Measurements from ENCODE around the gene SKI. TPM values are rescaled to one million over a fixed set of nuclear protein-coding genes. Genes with fewer than 3 reads are reported as not detected.

The SKI gene
- polyA plus RNA-seq, 3 donors = 0.20 to 6.6 (median 0.25) TPM

DNA sequence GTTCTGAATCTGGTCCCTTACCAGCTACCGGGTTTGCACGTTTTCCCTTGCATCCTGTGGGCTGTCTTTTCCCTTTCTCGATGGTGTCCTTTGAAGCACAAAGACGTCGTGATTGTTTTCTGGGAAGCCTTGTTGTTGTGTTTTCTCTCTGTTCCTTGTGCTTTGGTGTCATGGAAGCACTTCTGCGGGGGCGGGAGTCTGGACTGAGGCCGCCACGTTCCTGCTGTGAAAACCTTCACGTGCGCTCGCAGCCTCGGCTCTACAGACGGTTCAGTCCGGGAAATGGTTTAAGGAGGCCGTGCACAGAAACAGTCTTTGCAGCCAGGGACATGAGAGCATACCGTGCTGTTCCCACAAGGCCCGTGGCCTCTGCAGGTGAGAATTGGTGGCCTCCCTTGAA is 68.5 kb downstream of the SKI start:
- peaks cover 58% of the 10 kb centered on the region for H3K4me1 Mint-ChIP-seq
- Histone ChIP-seq H3K79me2 (ENCODE audit: insufficient read depth, low read length) (peaks cover 86% of the 10 kb centered on the region), H3K27ac (ENCODE audit: low read depth in 1 of 2, low read length in 2 of 2) (no peak overlapping the region), H3K36me3 (replicated peaks in 1 of 2; ENCODE audit: control insufficient read depth in 1 of 2, insufficient read depth in 2 of 2, low read length in 2 of 2) (no peaks in the 10 kb centered on the region), H4K20me1 (ENCODE audit: insufficient read depth, low read length) (peaks cover 100% of the 10 kb centered on the region), H3K27me3 (ENCODE audit: control insufficient read depth in 2 of 2, insufficient read depth in 2 of 2, low read length in 2 of 2) (peaks cover 0 to 58% of the 10 kb centered on the region in 2 donors), H3K9me3 (replicated peaks in 1 of 2; ENCODE audit: control insufficient read depth in 1 of 2, insufficient read depth in 1 of 2, low read length in 2 of 2) (no peaks in the 10 kb centered on the region), H3K4me3 (replicated peaks in 1 of 3; ENCODE audit: low read depth in 2 of 3, low read length in 3 of 3) (no peak overlapping the region), H3K4me1 (ENCODE audit: control insufficient read depth in 1 of 2, insufficient read depth in 2 of 2, low read length in 2 of 2) (peaks cover 42 to 67% of the 10 kb centered on the region in 2 donors), H3K9ac (ENCODE audit: insufficient read depth, low read length, poor library complexity, severe bottlenecking) (no peak overlapping the region), H2AFZ (ENCODE audit: insufficient read depth, low read depth, low read length, poor library complexity, severe bottlenecking) (no peak overlapping the region), H3K4me2 (replicated peaks; ENCODE audit: extremely low read depth, low read length, poor library complexity, severe bottlenecking) (no peak overlapping the region)
- peak overlapping the region in 1 of 2 donors; percentile 81 for H3K4me3 Mint-ChIP-seq
- WGBS (ENCODE audit: insufficient coverage) = 94% methylated on average over 15 of the region's 18 CpGs
- H3K9me3 Mint-ChIP-seq = peaks cover 0 to 5% (median 0%) of the 10 kb centered on the region in 7 donors
- peaks cover 57 to 59% of the 10 kb centered on the region in 2 donors for H3K36me3 Mint-ChIP-seq
- intact Hi-C loops (cut with micrococcal nuclease) = no loop called here
- TF ChIP-seq CTCF (IDR thresholded peaks at IDR 0.05) = no peak
- no peak overlapping the region for H3K27ac Mint-ChIP-seq
- peaks cover 50 to 70% (median 69%) of the 10 kb centered on the region in 3 donors for H3K27me3 Mint-ChIP-seq (ENCODE audit: low read depth in 3 of 3)
- DNase-seq = no peak

DNA sequence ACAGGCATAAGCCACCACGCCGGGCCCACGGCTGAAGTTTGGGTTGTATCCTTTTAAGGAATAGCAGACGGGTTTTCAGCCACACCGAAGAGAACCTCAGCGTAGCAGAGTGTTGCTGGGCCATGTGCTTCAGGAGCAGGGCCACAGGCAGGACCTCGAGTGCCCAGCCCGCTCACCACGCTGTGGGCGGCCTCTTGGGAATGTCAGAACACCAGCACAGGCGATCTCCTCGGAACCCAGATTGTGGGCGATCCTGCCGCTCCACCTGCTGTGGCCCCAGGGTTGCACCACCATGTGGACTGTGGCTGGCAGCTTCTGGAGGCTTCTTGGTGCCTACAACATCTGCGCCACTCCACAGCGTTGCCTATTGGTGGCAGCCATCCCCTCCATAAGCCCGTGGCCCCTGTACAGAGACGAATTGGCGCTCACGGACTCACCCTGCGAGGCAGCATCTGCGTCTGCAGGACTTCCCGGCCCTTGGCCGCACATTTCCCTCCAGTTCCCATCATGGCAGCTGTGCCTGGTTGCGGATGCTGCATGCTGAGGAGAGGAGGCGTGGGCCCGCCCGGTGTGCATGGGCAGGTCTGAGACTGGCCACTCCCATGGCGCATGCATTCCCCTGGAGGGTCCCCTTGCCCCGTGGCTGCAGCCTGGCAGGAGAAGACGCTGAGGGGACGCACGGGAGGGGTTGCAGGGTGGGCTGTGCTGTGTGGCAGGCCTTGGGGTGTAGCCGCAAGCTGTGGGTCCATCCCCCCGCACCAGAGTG is 69.3 kb downstream of the SKI start:
- Mint-ChIP-seq H3K27me3 (ENCODE audit: low read depth in 3 of 3) (peaks cover 48 to 68% (median 61%) of the 10 kb centered on the region in 3 donors), H3K36me3 (peaks cover 50 to 53% of the 10 kb centered on the region in 2 donors), H3K4me1 (peaks cover 54% of the 10 kb centered on the region), H3K27ac (peak overlapping the region in 1 of 7 donors; percentile 15), H3K4me3 (no peak overlapping the region), H3K9me3 (peaks cover 0 to 5% (median 0%) of the 10 kb centered on the region in 7 donors)
- Histone ChIP-seq H4K20me1 (ENCODE audit: insufficient read depth, low read length) (peaks cover 100% of the 10 kb centered on the region), H3K4me2 (replicated peaks; ENCODE audit: extremely low read depth, low read length, poor library complexity, severe bottlenecking) (no peak overlapping the region), H3K27ac (ENCODE audit: low read depth in 1 of 2, low read length in 2 of 2) (no peak overlapping the region), H3K27me3 (ENCODE audit: control insufficient read depth in 2 of 2, insufficient read depth in 2 of 2, low read length in 2 of 2) (peaks cover 0 to 50% of the 10 kb centered on the region in 2 donors), H3K36me3 (replicated peaks in 1 of 2; ENCODE audit: control insufficient read depth in 1 of 2, insufficient read depth in 2 of 2, low read length in 2 of 2) (no peaks in the 10 kb centered on the region), H3K9ac (ENCODE audit: insufficient read depth, low read length, poor library complexity, severe bottlenecking) (no peak overlapping the region), H3K4me1 (ENCODE audit: control insufficient read depth in 1 of 2, insufficient read depth in 2 of 2, low read length in 2 of 2) (peaks cover 36 to 66% of the 10 kb centered on the region in 2 donors), H2AFZ (ENCODE audit: insufficient read depth, low read depth, low read length, poor library complexity, severe bottlenecking) (no peak overlapping the region), H3K9me3 (replicated peaks in 1 of 2; ENCODE audit: control insufficient read depth in 1 of 2, insufficient read depth in 1 of 2, low read length in 2 of 2) (no peaks in the 10 kb centered on the region), H3K79me2 (ENCODE audit: insufficient read depth, low read length) (peaks cover 82% of the 10 kb centered on the region), H3K4me3 (replicated peaks in 1 of 3; ENCODE audit: low read depth in 2 of 3, low read length in 3 of 3) (no peak overlapping the region)
- TF ChIP-seq CTCF (IDR thresholded peaks at IDR 0.05) = no peak
- intact Hi-C loops (cut with micrococcal nuclease) = no loop called here
- DNase-seq = no peak
- 95% methylated on average over 28 of the region's 35 CpGs for WGBS (ENCODE audit: insufficient coverage)

Measured in CD14-positive monocyte (primary cell).